ENCODE data around the gene SPTLC2. TPM values are rescaled to one million over a fixed set of nuclear protein-coding genes. Genes with fewer than 3 reads are reported as not detected.

SPTLC2 gene
- total RNA-seq, 1 experiment from 2014 or later, result 68.4 TPM

- Histone ChIP-seq H3K9me3 (ENCODE audit: insufficient read depth, low read depth) (no peaks in the 10 kb centered on the region), H3K27ac (no peak overlapping the region), H2AFZ (no peak overlapping the region), H3K4me2 (no peak overlapping the region), H3K27me3 (ENCODE audit: insufficient read depth, low read depth) (no peaks in the 10 kb centered on the region), H3K9me2 (ENCODE audit: insufficient read depth) (no peaks in the 10 kb centered on the region), H3K79me2 (ENCODE audit: low read depth) (peaks cover 100% of the 10 kb centered on the region), H3K4me3 (no peak overlapping the region), H3F3A (ENCODE audit: insufficient read depth, low read depth) (peaks cover 18% of the 10 kb centered on the region; the same call in 1 of the 2 replicates), H3K36me3 (ENCODE audit: low read depth) (peaks cover 11% of the 10 kb centered on the region), H3K4me1 (replicated peaks; ENCODE audit: insufficient read depth) (0 out of 2 replicates have a peak, but pooled peaks cover 4% of the 10 kb centered on the region), H4K20me1 (ENCODE audit: insufficient read depth) (peaks cover 16% of the 10 kb centered on the region)
- DNase-seq, result peak in 1 of 2 experiments; percentile 49
- ChIA-PET POLR2A (ENCODE audit: unreplicated experiment) (interaction anchor here (0.7 kb wide), 1 partner anchor 39 kb away, joined by 4 read pairs; no protein-coding TSS in a partner anchor), CTCF (interaction anchor here (0.5 to 0.6 kb wide), 2 partner anchors 9 to 105 kb away, joined by 3 to 5 read pairs; no protein-coding TSS in a partner anchor)
- TF ChIP-seq CTCF (conservative IDR thresholded peaks at IDR 0.05), result no peak
- no peak for TF ChIP-seq EZH2 (IDR thresholded peaks at IDR 0.05; ENCODE audit: low read depth)
- intact Hi-C loops (cut with micrococcal nuclease; ENCODE audit: unreplicated experiment), result no loop called here
- no TSS peak for BruUV-seq (replicated peaks)
These were observed 14.4 kb downstream of the SPTLC2 start for GRCh38 chr14:77601846-77602619.

- TF ChIP-seq CTCF (conservative IDR thresholded peaks at IDR 0.05) (no peak), EZH2 (IDR thresholded peaks at IDR 0.05; ENCODE audit: low read depth) (no peak)
- H3K9me2 ChIP-seq (ENCODE audit: insufficient read depth), result no peaks in the 10 kb centered on the region
- H3K4me3 ChIP-seq, result no peak overlapping the region
- peaks cover 89% of the 10 kb centered on the region for H3K79me2 ChIP-seq (ENCODE audit: low read depth)
- H3K36me3 ChIP-seq (ENCODE audit: low read depth), result peaks cover 28% of the 10 kb centered on the region
- peaks cover 6% of the 10 kb centered on the region for H3K4me1 ChIP-seq (replicated peaks; ENCODE audit: insufficient read depth)
- ChIA-PET POLR2A (ENCODE audit: unreplicated experiment) (no interaction called here), CTCF (no interaction called here)
- H2AFZ ChIP-seq, result no peak overlapping the region
- no peak overlapping the region for H3K4me2 ChIP-seq
- H3F3A ChIP-seq (ENCODE audit: insufficient read depth, low read depth), result peaks cover 20% of the 10 kb centered on the region
- intact Hi-C loops (cut with micrococcal nuclease; ENCODE audit: unreplicated experiment), result no loop called here
- H3K27ac ChIP-seq, result no peak overlapping the region
- no TSS peak for BruUV-seq (replicated peaks)
- H3K9me3 ChIP-seq (ENCODE audit: insufficient read depth, low read depth), result no peaks in the 10 kb centered on the region
- no peaks in the 10 kb centered on the region for H3K27me3 ChIP-seq (ENCODE audit: insufficient read depth, low read depth)
- peaks cover 11% of the 10 kb centered on the region for H4K20me1 ChIP-seq (ENCODE audit: insufficient read depth)
- DNase-seq, result no peak
These were observed 16.5 kb downstream of the SPTLC2 start for GRCh38 chr14:77599889-77600288.

- no peak for DNase-seq
- Histone ChIP-seq H3K27me3 (ENCODE audit: insufficient read depth, low read depth) (no peaks in the 10 kb centered on the region), H3K4me2 (no peak overlapping the region), H3K9me3 (ENCODE audit: insufficient read depth, low read depth) (no peaks in the 10 kb centered on the region), H3K27ac (no peak overlapping the region), H3K79me2 (ENCODE audit: low read depth) (peaks cover 84% of the 10 kb centered on the region), H3K4me1 (replicated peaks; ENCODE audit: insufficient read depth) (peaks cover 20% of the 10 kb centered on the region), H2AFZ (no peak overlapping the region), H3K36me3 (ENCODE audit: low read depth) (peaks cover 28% of the 10 kb centered on the region), H3K9me2 (ENCODE audit: insufficient read depth) (no peaks in the 10 kb centered on the region), H3F3A (ENCODE audit: insufficient read depth, low read depth) (peaks cover 33% of the 10 kb centered on the region), H4K20me1 (ENCODE audit: insufficient read depth) (peaks cover 4% of the 10 kb centered on the region; the same call in 1 of the 2 replicates), H3K4me3 (no peak overlapping the region)
- TF ChIP-seq EZH2 (IDR thresholded peaks at IDR 0.05; ENCODE audit: low read depth), result no peak
- no peak for TF ChIP-seq CTCF (conservative IDR thresholded peaks at IDR 0.05)
- intact Hi-C loops (cut with micrococcal nuclease; ENCODE audit: unreplicated experiment), result no loop called here
- BruUV-seq (replicated peaks), result no TSS peak
- POLR2A ChIA-PET (ENCODE audit: unreplicated experiment), result no interaction called here
- CTCF ChIA-PET, result no interaction called here
These were observed 17.9 kb downstream of the SPTLC2 start for GRCh38 chr14:77598366-77599070.

All from PC-9 (cell line).